Liver (tissue), 9 donors: ENCODE data around the gene MUC21. TPM values are rescaled to one million over a fixed set of nuclear protein-coding genes. Genes with fewer than 3 reads are reported as not detected.

Experiments
- DNase-seq: peaks from one replicate; pipeline ENCODE4 v3.0.0-alpha.2; 2017; ENCODE audit warnings: low spot score
- H3K27ac ChIP-seq, 2 donors: one replicate each; pipeline ENCODE4 v1.7.0; 2013; ENCODE audit warnings: inconsistent platforms in 2 of 2, low read length in 2 of 2, control low read depth in 1 of 2, low read depth in 1 of 2, mild to moderate bottlenecking in 1 of 2
- H3K27me3 ChIP-seq, 4 donors: one replicate each; pipeline versions ENCODE4 v1.6.1 to v1.7.0; 2013; ENCODE audit warnings: low read length in 3 of 4, inconsistent platforms in 1 of 4, mild to moderate bottlenecking in 1 of 4, moderate library complexity in 1 of 4; ENCODE audit not compliant: control insufficient read depth in 4 of 4, insufficient read depth in 4 of 4
- H3K36me3 ChIP-seq, 4 donors: one replicate each; pipeline versions ENCODE4 v1.6.1 to v1.7.0; 2013; ENCODE audit warnings: low read length in 3 of 4, mild to moderate bottlenecking in 3 of 4, low read depth in 1 of 4, moderate library complexity in 1 of 4; ENCODE audit not compliant: control insufficient read depth in 4 of 4, insufficient read depth in 3 of 4
- H3K4me1 ChIP-seq, 4 donors: one replicate each; pipeline versions ENCODE4 v1.6.1 to v1.7.0; 2013; ENCODE audit warnings: low read length in 3 of 4, mild to moderate bottlenecking in 3 of 4, moderate library complexity in 1 of 4; ENCODE audit not compliant: control insufficient read depth in 4 of 4, insufficient read depth in 4 of 4
- H3K4me3 ChIP-seq, 3 donors: one replicate each; pipeline versions ENCODE4 v1.6.1 to v1.7.0; 2013; ENCODE audit warnings: low read length in 3 of 3, control low read depth in 1 of 3, low read depth in 1 of 3, mild to moderate bottlenecking in 1 of 3
- H3K9ac ChIP-seq, 2 donors: one replicate each; pipeline ENCODE4 v1.7.0; 2013; ENCODE audit warnings: low read length in 2 of 2, mild to moderate bottlenecking in 2 of 2, moderate library complexity in 2 of 2, control low read depth in 1 of 2, low read depth in 1 of 2
- H3K9me3 ChIP-seq, 4 donors: one replicate each; pipeline versions ENCODE4 v1.6.1 to v1.7.0; 2013; ENCODE audit warnings: low read length in 3 of 4; ENCODE audit not compliant: control insufficient read depth in 4 of 4
- CTCF ChIP-seq: fragments of 150-350 bp; IDR thresholded peaks from 2 replicates; pipeline ENCODE4 v1.5.1; 2017; ENCODE audit warnings: improper control_type of control experiment, low read depth, low read length; ENCODE audit not compliant: missing input control
- EGR1 ChIP-seq, 2 donors: IDR thresholded peaks; 2 replicates each; pipeline ENCODE4 v1.6.1; 2016 to 2018; ENCODE audit warnings: antibody characterized with exemption in 2 of 2, low read depth in 2 of 2
- FOXA1 ChIP-seq: IDR thresholded peaks from 2 replicates; pipeline ENCODE4 v1.6.1; 2016; ENCODE audit warnings: antibody characterized with exemption
- FOXA2 ChIP-seq: IDR thresholded peaks from 2 replicates; pipeline ENCODE4 v1.6.1; 2016; ENCODE audit warnings: antibody characterized with exemption
- GABPA ChIP-seq, 2 donors: IDR thresholded peaks in 1 of 2; conservative IDR thresholded peaks in 1 of 2; 2 replicates each; pipeline ENCODE4 v1.6.1; 2016; ENCODE audit warnings: antibody characterized with exemption in 2 of 2, mild to moderate bottlenecking in 1 of 2, moderate library complexity in 1 of 2
- HNF4G ChIP-seq: IDR thresholded peaks from 2 replicates; pipeline ENCODE4 v1.6.1; 2016; ENCODE audit warnings: antibody characterized with exemption
- JUND ChIP-seq, 2 donors: IDR thresholded peaks; 2 replicates each; pipeline ENCODE4 v1.6.1; 2016; ENCODE audit warnings: antibody characterized with exemption in 2 of 2
- MAX ChIP-seq: IDR thresholded peaks from 2 replicates; pipeline ENCODE4 v1.6.1; 2016; ENCODE audit warnings: antibody characterized with exemption
- RAD21 ChIP-seq, 2 donors: IDR thresholded peaks; 2 replicates each; pipeline ENCODE4 v1.6.1; 2016; ENCODE audit warnings: antibody characterized with exemption in 2 of 2, mild to moderate bottlenecking in 2 of 2
- REST ChIP-seq: IDR thresholded peaks from 2 replicates; pipeline ENCODE4 v1.6.1; 2016; ENCODE audit warnings: antibody characterized with exemption, mild to moderate bottlenecking
- RXRA ChIP-seq, 2 donors: IDR thresholded peaks; 2 replicates each; pipeline ENCODE4 v1.6.1; 2017 to 2018; ENCODE audit warnings: antibody characterized with exemption in 2 of 2, mild to moderate bottlenecking in 1 of 2
- SP1 ChIP-seq: IDR thresholded peaks from 2 replicates; pipeline ENCODE4 v1.6.1; 2018; ENCODE audit warnings: antibody characterized with exemption, mild to moderate bottlenecking
- TAF1 ChIP-seq: conservative IDR thresholded peaks from 2 replicates; pipeline ENCODE4 v1.6.1; 2016; ENCODE audit warnings: antibody characterized with exemption, mild to moderate bottlenecking
- YY1 ChIP-seq: IDR thresholded peaks from 2 replicates; pipeline ENCODE4 v1.6.1; 2016; ENCODE audit warnings: antibody characterized with exemption, mild to moderate bottlenecking
- ZBTB33 ChIP-seq: IDR thresholded peaks from 2 replicates; pipeline ENCODE4 v1.6.1; 2016; ENCODE audit warnings: antibody characterized with exemption
- WGBS: extraction: QIAGEN DNeasy Blood & Tissue Kit; methylation state at CpG from one replicate; pipeline ENCODE4 v1.1.7; 2013; 5-methylcytosine and 5-hydroxymethylcytosine counted together
- polyA plus RNA-seq, 2 donors: library from polyadenylated mRNA; stranded (reverse) in 1 of 2; unstranded in 1 of 2; fragments of 200-250 nt in 1 of 2; fragments of >200 nt in 1 of 2; fragmentation: Nextera tagmentation in 1 of 2; extraction: Ambion mirVana in 1 of 2; gene quantifications; one replicate each; pipeline versions ENCODE4 v1.2.1 to v1.2.3, GENCODE V29; 2013 to 2015
- total RNA-seq, 2 donors: library from RNA; depleted of rRNA; stranded (reverse); fragments of >200 nt; gene quantifications; one replicate each; pipeline ENCODE4 v1.2.3, GENCODE V29; 2014
- donor health status: healthy.
- donor health status: healthy.
- donor health status: healthy.
- donor health status: healthy.
- donor health status: healthy.

Gene MUC21
- total and polyA plus RNA-seq, 4 donors: 0.02 TPM; not detected in 3

GRCh38 chr6:31035862-31036497 lies 52.5 kb downstream of the MUC21 start:
- 71% methylated on average over 4 of the region's 4 CpGs for WGBS
- Histone ChIP-seq H3K4me1 (no peaks in the 10 kb centered on the region), H3K9me3 (no peaks in the 10 kb centered on the region), H3K36me3 (no peaks in the 10 kb centered on the region), H3K27me3 (peaks cover 0 to 3% (median 0%) of the 10 kb centered on the region in 4 donors), H3K9ac (no peak overlapping the region), H3K27ac (no peak overlapping the region), H3K4me3 (no peak overlapping the region)
- no peak for DNase-seq
- TF ChIP-seq MAX (no peak), EGR1 (IDR thresholded peaks at IDR 0.05; ENCODE audit: low read depth in 2 of 2) (no peak)

- peaks cover 0 to 6% (median 0%) of the 10 kb centered on the region in 4 donors for H3K27me3 ChIP-seq
- TF ChIP-seq GABPA (IDR thresholded peaks at IDR 0.05 in 1 of 2, conservative IDR thresholded peaks at IDR 0.05 in 1 of 2): no peak
- no peak for TF ChIP-seq FOXA2
- TF ChIP-seq FOXA1: no peak
- TF ChIP-seq CTCF: no peak
- TF ChIP-seq RAD21 (IDR thresholded peaks at IDR 0.05): no peak
- TF ChIP-seq HNF4G: no peak
- TF ChIP-seq ZBTB33: no peak
- no peak for TF ChIP-seq SP1
- TF ChIP-seq RXRA (IDR thresholded peaks at IDR 0.05): no peak
- no peak for TF ChIP-seq JUND (IDR thresholded peaks at IDR 0.05)
- no peak for TF ChIP-seq TAF1
- no peak for TF ChIP-seq REST
- TF ChIP-seq YY1: no peak
- no peaks in the 10 kb centered on the region for H3K36me3 ChIP-seq
- no peaks in the 10 kb centered on the region for H3K9me3 ChIP-seq
- no peak overlapping the region for H3K27ac ChIP-seq
- 75% methylated on average over 7 of the region's 7 CpGs for WGBS
- no peak for DNase-seq
- H3K4me3 ChIP-seq: no peak overlapping the region
- H3K9ac ChIP-seq: no peak overlapping the region
- no peaks in the 10 kb centered on the region for H3K4me1 ChIP-seq
Observed at GRCh38 chr6:31037169-31037568, 53.7 kb downstream of the MUC21 start.
